Choroid plexus epithelial cell (primary cell): ENCODE data around the gene SRGAP1.

Experiments used
- DNase-seq: peaks from one replicate; pipeline ENCODE4 v3.0.0-alpha.2; 2010; ENCODE audit warnings: low read depth
- H3K4me3 ChIP-seq: 2 replicates; pipeline ENCODE4 v1.5.1; 2011; ENCODE audit warnings: low read depth, mild to moderate bottlenecking, control low read depth, low read length, moderate library complexity
- TF ChIP-seq, protein P1 (sequence below): conservative IDR thresholded peaks from 2 replicates; pipeline ENCODE4 v1.5.1; 2011; ENCODE audit warnings: low read depth, mild to moderate bottlenecking, control low read depth, inconsistent platforms, low read length, moderate library complexity

The SRGAP1 gene

DNA sequence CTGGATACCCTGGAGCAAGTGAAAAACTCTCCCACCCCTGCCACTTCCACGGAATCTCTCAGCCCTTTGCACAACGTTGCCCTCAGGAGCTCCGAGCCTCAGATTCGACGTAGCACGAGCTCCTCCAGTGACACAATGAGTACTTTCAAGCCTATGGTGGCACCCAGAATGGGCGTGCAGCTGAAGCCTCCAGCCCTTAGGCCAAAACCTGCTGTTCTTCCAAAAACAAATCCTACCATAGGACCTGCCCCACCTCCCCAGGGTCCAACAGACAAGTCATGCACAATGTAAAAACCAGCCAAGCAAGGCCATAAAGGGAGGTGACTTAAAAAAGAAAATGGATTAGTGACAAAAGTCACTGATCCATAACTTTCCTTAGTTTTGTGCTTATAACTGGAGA lies 297.9 kb downstream of the SRGAP1 start:
- no peak overlapping the region for H3K4me3 ChIP-seq
- TF ChIP-seq, protein P1, sequence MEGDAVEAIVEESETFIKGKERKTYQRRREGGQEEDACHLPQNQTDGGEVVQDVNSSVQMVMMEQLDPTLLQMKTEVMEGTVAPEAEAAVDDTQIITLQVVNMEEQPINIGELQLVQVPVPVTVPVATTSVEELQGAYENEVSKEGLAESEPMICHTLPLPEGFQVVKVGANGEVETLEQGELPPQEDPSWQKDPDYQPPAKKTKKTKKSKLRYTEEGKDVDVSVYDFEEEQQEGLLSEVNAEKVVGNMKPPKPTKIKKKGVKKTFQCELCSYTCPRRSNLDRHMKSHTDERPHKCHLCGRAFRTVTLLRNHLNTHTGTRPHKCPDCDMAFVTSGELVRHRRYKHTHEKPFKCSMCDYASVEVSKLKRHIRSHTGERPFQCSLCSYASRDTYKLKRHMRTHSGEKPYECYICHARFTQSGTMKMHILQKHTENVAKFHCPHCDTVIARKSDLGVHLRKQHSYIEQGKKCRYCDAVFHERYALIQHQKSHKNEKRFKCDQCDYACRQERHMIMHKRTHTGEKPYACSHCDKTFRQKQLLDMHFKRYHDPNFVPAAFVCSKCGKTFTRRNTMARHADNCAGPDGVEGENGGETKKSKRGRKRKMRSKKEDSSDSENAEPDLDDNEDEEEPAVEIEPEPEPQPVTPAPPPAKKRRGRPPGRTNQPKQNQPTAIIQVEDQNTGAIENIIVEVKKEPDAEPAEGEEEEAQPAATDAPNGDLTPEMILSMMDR: no peak
- no peak for DNase-seq

DNA sequence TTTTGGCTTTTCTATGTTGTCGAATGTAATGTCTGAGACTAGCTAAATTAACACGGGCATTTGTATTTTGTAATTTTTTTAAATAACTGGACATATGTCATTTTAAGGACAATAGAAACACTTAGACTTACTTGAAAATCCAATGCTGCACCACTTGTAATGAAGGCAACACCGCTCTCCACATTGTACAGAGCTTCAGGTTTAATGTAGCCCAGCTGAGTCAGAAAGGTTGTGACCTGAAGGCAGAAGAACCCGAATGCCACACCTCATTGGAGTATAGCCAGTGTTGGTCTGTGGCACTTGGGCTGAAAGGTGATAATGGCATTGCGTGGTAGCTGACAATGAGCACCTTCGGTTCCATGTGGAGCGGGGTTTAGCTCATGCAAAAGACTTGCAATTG lies 298.3 kb downstream of the SRGAP1 start:
- no peak overlapping the region for H3K4me3 ChIP-seq
- no peak for DNase-seq
- TF ChIP-seq, protein P1: no peak

DNA sequence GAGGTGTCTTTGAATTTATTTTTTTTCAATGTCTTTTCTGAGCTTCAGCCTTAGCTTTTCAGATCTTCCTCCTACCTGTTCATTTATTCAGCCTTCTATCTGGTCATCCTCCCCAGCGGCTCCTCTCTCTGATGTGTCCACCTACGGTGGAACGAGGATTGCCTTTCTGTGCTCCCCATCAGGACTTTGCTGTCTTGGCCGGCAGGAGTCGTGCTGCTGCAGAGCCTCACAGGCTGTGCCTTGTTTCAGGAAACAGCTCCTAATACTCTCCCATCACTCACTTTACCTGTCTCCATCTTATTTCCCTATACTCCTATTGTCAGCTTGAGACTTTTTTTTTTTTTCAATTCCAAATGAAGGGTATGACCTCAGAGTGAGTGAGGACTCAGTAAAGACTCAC lies 300.7 kb downstream of the SRGAP1 start:
- TF ChIP-seq, protein P1: no peak

DNA sequence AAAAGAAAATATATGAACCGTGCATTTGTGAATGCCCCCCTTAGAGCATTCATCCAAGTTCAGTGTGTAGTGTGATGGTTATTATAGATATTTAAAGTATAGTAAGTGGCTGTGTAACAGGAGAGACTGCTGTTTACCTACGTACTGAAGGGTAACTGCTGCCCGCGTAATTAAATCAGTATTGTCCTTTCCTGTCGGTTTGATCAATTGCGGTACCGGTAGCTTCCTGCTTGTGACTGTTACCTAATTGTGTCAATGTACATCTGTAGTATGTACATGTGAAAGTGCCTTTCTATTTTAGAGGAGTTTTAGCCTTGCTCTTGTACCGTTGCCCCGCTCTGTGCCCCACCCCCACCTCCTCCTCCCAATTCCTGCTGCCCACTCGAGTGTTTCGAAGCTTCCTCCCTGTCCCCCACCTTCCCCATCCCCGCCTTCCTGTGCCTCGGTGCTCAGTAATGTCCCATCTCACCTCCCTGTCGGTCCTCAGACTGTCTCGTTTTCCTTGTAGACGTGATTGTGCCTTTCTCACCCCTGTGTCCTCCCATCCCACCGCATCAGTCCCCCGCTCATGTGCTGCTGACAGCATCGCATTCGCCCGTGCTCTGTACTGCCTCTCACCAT lies 302.6 kb downstream of the SRGAP1 start:
- TF ChIP-seq, protein P1: no peak
- H3K4me3 ChIP-seq: peak overlapping the region; percentile 20
- DNase-seq: no peak

More for the DNA sequence above, 300.7 kb downstream of the SRGAP1 start:
- no peak overlapping the region for H3K4me3 ChIP-seq
- no peak for DNase-seq

DNA sequence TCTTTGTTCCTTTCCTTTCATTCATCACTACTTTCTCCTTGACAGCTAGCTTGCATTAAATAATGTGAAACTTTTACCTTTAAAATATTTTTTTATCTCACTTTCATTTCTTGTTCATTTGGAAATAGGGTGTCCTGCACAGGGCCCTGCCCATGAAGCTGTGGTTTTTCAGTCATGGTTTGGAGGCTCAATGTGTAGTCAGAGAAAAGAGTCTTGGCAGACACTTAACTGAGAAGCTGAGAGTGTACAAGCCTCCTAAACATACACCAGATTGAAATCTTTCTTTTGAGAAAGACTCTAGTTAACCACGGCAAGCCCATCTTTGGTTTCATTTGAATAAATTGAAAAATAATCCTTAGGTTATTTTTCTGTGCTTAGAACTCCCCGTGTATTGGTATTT lies 303.4 kb downstream of the SRGAP1 start:
- H3K4me3 ChIP-seq: no peak overlapping the region
- TF ChIP-seq, protein P1: no peak
- no peak for DNase-seq

DNA sequence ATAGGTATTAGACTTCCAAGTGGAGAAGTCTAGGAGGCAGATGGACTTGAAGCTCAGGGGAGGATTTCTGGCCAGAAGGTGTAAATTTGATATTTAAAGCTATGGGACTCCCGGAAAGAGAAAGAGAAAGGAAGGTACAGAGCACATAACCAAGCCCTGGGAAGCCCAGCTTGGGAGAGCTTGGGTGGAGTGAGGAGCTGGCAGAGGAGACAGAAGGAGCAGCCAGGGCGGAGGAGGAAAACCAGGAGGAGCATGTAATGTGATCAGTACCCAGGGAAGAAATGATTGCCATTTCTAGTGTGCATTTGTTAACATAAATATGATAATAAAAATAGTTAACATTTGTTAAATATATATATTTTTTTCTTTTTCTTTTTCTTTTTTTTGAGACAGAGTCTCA lies 310.2 kb downstream of the SRGAP1 start:
- no peak for DNase-seq
- TF ChIP-seq, protein P1: no peak
- no peak overlapping the region for H3K4me3 ChIP-seq

DNA sequence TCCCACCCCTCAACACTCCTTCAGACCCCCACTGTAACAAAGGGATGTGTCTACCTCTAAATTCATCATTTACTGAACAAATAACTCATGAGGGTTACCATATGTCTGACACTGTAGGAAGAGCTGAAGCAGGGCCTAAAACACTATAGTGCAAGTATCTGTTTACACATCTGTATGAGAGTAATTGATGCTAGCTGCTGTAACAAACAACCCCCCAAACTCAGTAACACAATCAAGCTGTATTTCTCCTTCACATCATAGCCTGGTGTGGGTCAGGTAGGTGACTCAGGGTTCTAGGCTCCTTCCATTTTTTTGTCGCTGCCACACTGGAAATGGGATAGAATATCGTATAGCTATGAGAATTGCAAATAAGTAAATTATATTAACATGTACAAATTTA lies 312.6 kb downstream of the SRGAP1 start:
- no peak for DNase-seq
- TF ChIP-seq, protein P1: no peak
- H3K4me3 ChIP-seq: no peak overlapping the region
